ENCODE data around the gene ADCY9.

ADCY9 gene

DNA sequence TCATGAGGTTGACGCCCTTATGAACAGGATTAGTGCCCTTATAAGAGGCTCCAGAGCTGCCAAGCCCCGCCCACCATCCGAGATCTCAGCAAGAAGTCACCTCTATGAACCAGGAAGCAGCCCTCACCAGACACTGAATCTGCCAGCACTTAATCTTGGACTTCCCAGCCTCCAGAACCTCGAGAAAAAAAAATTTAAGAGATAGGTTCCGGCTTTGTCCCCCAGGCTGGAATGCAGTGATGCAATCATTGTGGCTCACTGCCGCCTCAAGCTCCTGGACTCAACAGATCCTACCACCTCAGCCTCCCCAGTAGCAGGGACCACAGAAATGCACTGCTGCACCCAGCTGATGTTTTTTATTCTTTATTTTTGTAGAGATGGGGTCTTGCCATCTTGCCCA, 22.5 kb upstream of the ADCY9 start:
- Mint-ChIP-seq H3K36me3 (peaks cover 0 to 2% of the 10 kb centered on the region in 2 donors), H3K27me3 (peaks cover 12 to 13% of the 10 kb centered on the region in 2 donors), H3K9me3 (no peaks in the 10 kb centered on the region), H3K4me3 (no peak overlapping the region), H3K4me1 (peaks cover 0 to 3% of the 10 kb centered on the region in 2 donors), H3K27ac (no peak overlapping the region)
- ATAC-seq (replicated peaks) (no peak), DNase-seq (no peak)

DNA sequence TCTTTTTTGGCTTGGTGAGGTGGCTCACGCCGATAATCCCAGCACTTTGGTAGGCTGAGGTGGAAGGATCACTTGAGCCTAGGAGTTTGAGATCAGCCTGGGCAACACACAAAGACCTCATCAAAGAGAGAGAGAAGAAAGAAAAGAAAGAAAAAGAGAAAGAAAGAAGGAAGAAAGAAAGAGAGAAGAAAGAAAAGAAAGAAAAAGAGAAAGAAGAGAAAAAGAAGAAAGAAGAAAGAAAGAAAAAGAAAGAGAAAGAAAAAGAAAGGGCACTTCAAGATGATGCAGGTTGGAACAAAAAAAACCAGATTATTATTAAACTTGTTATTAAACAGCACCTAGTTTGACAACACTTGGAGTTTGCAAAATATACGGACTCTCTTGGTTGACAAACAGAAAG, 21.2 kb upstream of the ADCY9 start:
- Mint-ChIP-seq H3K27me3 (peaks cover 12 to 13% of the 10 kb centered on the region in 2 donors), H3K4me1 (peaks cover 0 to 2% of the 10 kb centered on the region in 2 donors), H3K9me3 (no peaks in the 10 kb centered on the region), H3K27ac (no peak overlapping the region), H3K4me3 (no peak overlapping the region), H3K36me3 (peaks cover 0 to 2% of the 10 kb centered on the region in 2 donors)
- no peak for DNase-seq
- ATAC-seq (replicated peaks): no peak

DNA sequence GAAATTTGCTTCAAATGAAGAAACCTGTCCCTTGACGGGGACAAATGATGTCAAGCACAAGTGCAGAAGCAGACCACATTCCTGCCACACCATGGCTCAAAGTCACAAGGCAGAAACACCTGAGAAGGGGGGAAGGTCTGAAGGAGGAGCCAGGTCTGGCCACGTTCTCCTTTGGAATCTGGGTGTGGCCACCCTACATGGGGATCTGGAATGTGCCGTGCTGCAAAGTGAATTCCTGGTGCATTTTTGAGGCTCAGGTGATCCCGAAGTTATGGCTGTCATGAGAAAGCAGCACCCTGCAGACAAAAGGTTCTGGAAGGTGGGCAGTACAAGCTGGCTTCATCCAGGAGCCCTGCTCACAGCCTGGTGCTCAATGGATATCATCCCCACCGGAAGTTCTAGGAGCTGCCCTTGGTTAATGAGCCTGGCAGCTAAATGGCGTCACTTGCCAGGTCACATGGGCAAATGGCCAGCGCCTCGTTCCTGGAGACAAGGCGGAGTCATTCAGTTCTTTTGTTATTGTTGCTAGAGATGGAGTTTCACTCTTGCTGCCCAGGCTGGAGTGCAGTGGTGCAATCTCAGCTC, 20.1 kb upstream of the ADCY9 start:
- DNase-seq (no peak), ATAC-seq (replicated peaks) (no peak)
- Mint-ChIP-seq H3K27ac (no peak overlapping the region), H3K4me3 (no peak overlapping the region), H3K27me3 (peaks cover 15 to 17% of the 10 kb centered on the region in 2 donors), H3K36me3 (peaks cover 0 to 2% of the 10 kb centered on the region in 2 donors), H3K9me3 (no peaks in the 10 kb centered on the region), H3K4me1 (no peaks in the 10 kb centered on the region)

DNA sequence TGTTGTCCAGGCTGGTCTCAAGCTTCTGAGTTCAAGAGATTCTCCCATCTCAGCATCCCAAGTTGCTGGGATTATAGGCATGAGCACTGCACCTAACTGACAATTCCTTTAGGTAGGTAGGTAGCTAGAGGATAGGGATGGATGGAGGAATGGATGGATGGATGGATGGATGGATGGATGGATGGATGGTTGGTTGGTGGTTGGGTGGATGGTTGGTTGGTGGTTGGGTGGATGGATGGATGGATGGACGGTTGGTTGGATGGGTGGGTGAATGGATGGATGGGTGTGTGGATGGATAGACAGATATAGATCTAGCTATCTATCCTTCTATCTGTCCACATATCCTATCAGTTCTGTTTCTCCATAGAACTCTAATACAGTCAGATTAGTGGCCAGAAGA, 19.3 kb upstream of the ADCY9 start:
- no peak overlapping the region for H3K4me3 Mint-ChIP-seq
- H3K27ac Mint-ChIP-seq: no peak overlapping the region

DNA sequence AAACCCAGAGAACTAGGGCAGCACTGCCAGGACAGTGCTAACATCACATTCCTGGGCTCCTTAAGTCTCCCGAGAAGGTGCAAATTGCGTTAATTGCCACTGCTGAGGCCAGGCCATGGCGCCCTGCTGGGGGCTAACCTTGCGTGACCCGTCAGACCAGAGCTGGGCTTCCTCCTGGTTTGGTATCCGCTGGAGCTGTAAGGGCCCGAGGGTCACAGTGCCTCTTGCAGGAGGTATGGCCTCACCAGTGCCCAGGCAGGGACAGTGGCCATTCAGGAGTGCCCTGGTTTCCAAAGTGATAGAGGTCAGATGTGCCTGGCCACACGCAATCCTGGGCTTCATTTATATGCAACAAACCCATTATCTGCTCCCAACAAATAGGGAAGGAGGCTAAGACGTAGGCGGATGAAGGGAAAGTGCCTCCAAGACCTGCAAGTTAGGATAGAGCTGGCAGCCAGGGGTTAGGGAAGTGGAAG, 17.7 kb upstream of the ADCY9 start:
- ATAC-seq (replicated peaks) (no peak), DNase-seq (no peak)
- no peak overlapping the region for H3K27ac Mint-ChIP-seq
- H3K9me3 Mint-ChIP-seq: no peaks in the 10 kb centered on the region
- H3K36me3 Mint-ChIP-seq: peaks cover 0 to 2% of the 10 kb centered on the region in 2 donors
- H3K4me1 Mint-ChIP-seq: no peaks in the 10 kb centered on the region
- H3K4me3 Mint-ChIP-seq: no peak overlapping the region
- H3K27me3 Mint-ChIP-seq: peaks cover 27 to 35% of the 10 kb centered on the region in 2 donors

More for the DNA sequence above, 19.3 kb upstream of the ADCY9 start:
- Mint-ChIP-seq H3K4me1 (no peaks in the 10 kb centered on the region), H3K36me3 (peaks cover 0 to 2% of the 10 kb centered on the region in 2 donors), H3K27me3 (peaks cover 18 to 21% of the 10 kb centered on the region in 2 donors), H3K9me3 (no peaks in the 10 kb centered on the region)
- DNase-seq (no peak), ATAC-seq (replicated peaks) (no peak)

DNA sequence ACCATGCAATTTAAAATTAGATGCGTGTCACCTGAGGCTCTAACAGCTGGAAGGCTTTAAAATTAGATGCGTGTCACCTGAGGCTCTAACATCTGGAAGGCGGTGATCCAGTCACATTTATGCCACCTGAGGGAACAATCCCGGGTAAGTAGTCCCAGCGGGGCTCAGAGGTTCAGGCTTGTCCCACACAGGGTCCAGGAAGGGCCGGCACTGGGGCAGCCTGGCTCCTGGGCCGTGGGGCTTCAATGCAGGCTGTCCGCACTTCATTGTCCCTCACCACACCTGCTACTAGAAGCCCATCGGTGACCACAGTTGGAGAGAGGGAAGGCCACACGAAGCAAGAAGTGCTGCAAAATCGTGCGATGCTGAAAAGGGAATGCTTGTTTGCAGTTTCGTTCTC, 15.4 kb upstream of the ADCY9 start:
- Mint-ChIP-seq H3K4me3 (no peak overlapping the region), H3K27ac (no peak overlapping the region), H3K27me3 (peaks cover 23 to 35% of the 10 kb centered on the region in 2 donors), H3K9me3 (no peaks in the 10 kb centered on the region), H3K36me3 (no peaks in the 10 kb centered on the region), H3K4me1 (no peaks in the 10 kb centered on the region)
- ATAC-seq (replicated peaks): no peak
- no peak for DNase-seq

DNA sequence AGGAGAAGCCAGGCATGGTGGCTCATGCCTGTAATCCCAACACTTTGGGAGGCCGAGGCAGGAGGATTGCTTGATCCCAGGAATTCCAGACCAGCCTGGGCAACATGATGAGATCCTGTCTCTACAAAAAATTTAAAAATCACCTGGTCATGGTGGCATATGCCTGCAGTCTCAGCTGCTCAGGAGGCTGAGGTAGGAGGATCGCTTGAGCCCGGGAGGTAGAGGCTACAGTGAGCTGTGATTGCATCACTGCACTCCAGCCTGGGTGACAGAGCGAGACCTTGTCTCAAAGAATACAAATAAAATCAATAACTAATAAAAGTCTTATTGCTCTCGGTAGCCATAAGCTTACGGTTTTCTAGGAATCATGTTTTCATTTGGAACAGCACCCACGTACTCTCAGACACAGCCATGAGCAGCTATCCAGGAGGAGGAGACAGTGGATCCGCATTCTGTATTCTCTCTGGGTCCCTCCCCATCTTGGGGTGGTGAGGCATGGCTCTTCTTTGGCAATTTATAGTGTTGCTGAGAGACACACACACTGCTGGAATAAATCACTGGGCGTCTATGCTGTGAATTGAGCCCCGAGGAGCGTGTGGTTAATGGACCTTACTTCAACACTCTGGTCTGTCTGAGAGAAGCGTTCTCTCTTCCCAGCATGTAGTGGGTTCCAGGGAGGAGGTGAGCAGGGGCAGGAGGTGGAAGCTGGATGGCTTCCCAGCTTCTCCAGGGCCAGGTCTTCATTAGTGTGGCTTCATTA, 8.5 kb upstream of the ADCY9 start:
- Mint-ChIP-seq H3K4me1 (no peaks in the 10 kb centered on the region), H3K27ac (no peak overlapping the region), H3K36me3 (no peaks in the 10 kb centered on the region), H3K9me3 (no peaks in the 10 kb centered on the region), H3K27me3 (peaks cover 29 to 32% of the 10 kb centered on the region in 2 donors), H3K4me3 (no peak overlapping the region)
- no peak for DNase-seq
- ATAC-seq (replicated peaks): no peak

DNA sequence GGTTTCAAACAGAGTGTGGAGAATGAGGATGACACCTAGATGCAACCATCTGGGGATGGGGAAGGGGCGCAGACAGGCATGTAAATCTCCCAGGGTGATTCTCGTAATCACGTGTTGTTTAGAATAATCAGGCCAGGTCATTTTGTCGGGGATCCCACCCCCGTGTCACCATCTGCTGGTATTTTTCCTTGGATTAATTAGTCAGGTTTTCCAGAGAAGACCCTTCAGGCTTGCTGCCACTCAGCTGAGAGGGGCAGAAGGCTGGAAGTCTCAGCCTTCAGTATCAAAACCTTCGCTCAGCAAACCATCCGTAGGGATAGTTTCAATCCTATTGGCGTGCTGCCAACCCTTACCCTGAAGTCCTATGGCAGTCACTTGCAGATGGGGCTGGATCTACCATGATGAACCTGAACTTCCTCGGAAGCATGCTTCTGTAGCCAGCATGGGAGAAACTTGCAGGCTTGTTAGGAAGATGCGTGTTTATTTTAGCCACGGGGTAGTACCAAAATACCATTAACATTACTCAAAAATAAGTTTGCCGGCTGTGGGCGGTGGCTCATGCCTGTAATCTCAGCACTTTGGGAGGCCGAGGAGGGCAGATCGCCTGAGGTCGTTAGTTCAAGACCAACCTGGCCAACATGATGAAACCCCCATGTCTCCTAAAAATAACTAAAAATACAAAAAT, 7.5 kb upstream of the ADCY9 start:
- DNase-seq (no peak), ATAC-seq (replicated peaks) (no peak)
- peaks cover 31 to 32% of the 10 kb centered on the region in 2 donors for H3K27me3 Mint-ChIP-seq
- no peak overlapping the region for H3K4me3 Mint-ChIP-seq
- H3K36me3 Mint-ChIP-seq: no peaks in the 10 kb centered on the region
- H3K9me3 Mint-ChIP-seq: no peaks in the 10 kb centered on the region
- H3K4me1 Mint-ChIP-seq: no peaks in the 10 kb centered on the region
- no peak overlapping the region for H3K27ac Mint-ChIP-seq

DNA sequence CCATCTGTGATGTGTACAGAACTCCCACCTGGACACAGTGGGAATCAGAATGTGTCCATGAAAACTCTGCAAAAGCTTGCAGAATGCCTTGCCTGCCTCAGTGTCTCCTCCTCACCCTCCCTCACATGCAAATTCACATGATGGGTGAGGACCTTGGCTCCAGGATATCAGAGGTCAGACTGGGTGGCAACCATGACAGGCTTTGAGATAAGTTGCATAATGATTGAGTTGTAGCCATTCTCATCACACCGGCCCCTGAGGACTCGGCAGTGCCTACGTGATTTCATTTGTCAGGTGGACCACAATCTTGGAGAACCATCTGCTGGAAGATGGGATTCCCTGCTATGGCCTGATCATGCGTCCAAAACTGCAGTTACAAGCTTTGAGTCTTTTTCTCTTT, 3.9 kb upstream of the ADCY9 start:
- ATAC-seq (replicated peaks) (no peak), DNase-seq (no peak)
- H3K36me3 Mint-ChIP-seq: no peaks in the 10 kb centered on the region
- H3K9me3 Mint-ChIP-seq: no peaks in the 10 kb centered on the region
- H3K4me3 Mint-ChIP-seq: no peak overlapping the region
- H3K27me3 Mint-ChIP-seq: peaks cover 37 to 38% of the 10 kb centered on the region in 2 donors
- H3K27ac Mint-ChIP-seq: no peak overlapping the region
- H3K4me1 Mint-ChIP-seq: peaks cover 4 to 8% of the 10 kb centered on the region in 2 donors

DNA sequence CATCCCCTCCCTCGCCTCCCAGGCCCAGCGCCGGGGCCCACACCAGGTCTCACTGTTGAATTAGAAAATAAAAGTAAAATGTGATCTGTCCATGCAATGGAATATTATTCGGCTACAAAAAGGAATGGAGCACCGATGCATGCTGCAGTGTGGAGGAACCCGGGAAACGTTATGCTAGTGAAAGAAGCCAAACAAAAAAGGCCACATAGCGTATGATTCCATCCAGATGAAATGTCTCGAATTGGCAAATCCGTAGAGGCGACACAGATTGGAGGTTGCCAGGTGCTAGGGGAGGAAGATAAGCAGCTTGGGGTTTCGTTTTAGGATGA, 972 bp upstream of the ADCY9 start:
- Mint-ChIP-seq H3K27ac (peak overlapping the region; percentile 53), H3K27me3 (peaks cover 18 to 22% of the 10 kb centered on the region in 2 donors), H3K36me3 (peaks cover 0 to 3% of the 10 kb centered on the region in 2 donors), H3K4me1 (peaks cover 21 to 36% of the 10 kb centered on the region in 2 donors), H3K9me3 (no peaks in the 10 kb centered on the region), H3K4me3 (peak overlapping the region; percentile 83 to 91)
- no peak for DNase-seq
- no peak for ATAC-seq (replicated peaks)

DNA sequence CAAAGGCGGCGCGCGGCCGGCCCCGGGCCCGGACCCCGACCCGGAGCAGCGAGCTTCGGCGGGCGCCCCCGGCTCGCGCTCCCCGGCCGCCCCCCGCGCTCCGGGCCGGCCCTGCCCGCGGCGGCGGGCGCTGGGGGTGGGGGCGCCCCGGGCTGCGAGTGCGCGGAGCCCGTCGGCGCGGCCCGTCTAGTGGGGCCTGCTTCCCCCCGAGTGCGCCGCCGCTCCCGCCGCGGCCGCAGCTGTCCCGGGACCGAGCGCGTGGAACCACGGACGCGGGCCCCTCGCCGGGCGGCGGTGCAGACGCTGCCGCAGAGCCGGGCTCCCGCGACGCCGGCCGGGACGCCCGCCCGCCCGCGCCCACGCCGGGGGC, 308 bp downstream of the ADCY9 start:
- Mint-ChIP-seq H3K27me3 (peaks cover 18% of the 10 kb centered on the region in 2 donors), H3K36me3 (peaks cover 0 to 3% of the 10 kb centered on the region in 2 donors), H3K9me3 (no peaks in the 10 kb centered on the region), H3K4me3 (peak overlapping the region; percentile 81 to 86), H3K4me1 (peaks cover 21 to 49% of the 10 kb centered on the region in 2 donors), H3K27ac (no peak overlapping the region)
- DNase-seq: no peak
- ATAC-seq (replicated peaks): peak; percentile 43 to 46

DNA sequence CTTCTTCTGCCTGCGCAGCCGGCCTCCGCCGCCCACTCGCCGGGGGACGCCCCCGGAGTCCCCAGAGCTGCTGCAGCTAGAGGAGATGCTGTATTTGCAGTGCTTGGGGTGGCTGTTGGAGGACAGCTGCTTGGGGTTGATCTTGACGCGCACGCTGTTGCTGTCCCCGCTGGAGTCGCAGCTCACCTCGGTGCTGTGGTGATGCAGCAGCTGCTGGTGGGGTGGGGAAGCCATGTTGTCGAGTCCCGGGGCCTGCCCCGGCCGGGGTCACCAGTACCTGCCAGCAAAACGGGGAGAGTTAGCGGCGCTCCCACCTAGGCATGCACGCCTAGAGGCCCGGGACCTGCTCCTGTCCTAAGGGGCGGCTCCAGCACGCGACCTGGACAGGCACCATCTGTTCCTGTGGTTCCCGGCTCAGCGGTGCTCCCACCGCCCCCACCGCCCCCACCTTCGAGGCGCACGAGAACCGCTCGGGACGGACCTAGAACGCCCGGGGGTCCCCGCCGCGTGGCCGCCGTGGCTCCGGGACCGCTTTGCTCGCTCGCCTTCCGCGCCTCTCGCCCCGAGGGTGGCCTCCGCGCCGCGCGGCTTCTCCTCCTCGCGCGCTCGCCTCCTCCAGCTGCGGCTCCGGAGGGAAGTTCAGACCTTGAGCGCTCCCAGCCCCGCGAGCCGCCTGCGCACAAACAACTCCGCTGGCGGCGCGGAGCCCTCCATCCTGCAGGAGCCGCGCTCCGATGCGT, 863 bp downstream of the ADCY9 start:
- H3K9me3 Mint-ChIP-seq: no peaks in the 10 kb centered on the region
- H3K27ac Mint-ChIP-seq: no peak overlapping the region
- H3K4me1 Mint-ChIP-seq: peaks cover 21 to 49% of the 10 kb centered on the region in 2 donors
- peaks cover 0 to 3% of the 10 kb centered on the region in 2 donors for H3K36me3 Mint-ChIP-seq
- peaks cover 18% of the 10 kb centered on the region in 2 donors for H3K27me3 Mint-ChIP-seq
- DNase-seq (peak; percentile 21), ATAC-seq (replicated peaks) (peak; percentile 62 to 68)
- peak overlapping the region; percentile 81 to 86 for H3K4me3 Mint-ChIP-seq

DNA sequence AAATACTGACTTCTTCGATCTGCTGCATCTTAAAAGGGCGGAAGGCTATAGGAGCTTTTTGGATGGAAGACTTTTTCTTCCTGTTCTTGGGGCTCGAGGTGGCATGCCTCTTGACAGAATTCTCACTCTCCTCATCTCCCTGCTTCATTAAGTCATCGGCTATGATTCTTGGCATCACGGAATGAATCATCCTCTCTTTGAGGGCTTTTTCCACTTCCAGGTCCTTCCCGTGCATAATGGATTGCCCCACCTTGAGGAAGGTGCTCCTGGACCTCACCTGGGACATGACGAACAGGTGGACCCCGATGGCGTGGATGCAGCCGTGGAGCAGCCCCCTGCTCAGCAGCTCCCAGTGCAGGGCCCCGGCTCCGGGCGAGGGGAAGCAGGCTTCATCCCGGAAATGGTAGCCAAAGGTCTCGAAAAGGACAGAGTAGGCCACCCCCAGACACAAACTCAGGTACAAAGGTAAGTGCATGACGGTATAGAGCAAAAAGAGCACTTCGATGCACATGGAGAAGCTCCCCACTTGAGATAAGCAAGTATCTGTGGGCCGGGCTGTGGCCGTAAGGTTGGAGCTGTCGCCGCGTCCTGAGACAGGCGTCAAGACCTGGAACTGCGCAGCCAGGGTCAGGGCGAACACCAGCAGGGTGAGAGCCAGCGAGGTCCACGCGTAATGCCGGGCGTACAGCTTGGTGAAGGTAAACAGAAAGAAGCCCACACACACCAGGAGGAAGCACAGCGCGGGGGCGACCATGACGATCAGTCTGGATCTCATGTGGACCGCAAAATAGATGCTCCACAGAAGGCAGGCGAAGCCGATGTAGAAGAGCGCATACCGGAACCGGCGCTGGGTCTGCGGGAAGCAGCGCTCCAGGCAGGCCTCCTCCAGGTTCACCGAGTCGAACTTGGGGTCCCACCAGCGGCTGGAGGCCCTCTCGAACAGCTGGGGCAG, 1.7 kb downstream of the ADCY9 start:
- no peak for DNase-seq
- ATAC-seq (replicated peaks): no peak
- H3K9me3 Mint-ChIP-seq: no peaks in the 10 kb centered on the region
- H3K27me3 Mint-ChIP-seq: peaks cover 14 to 18% of the 10 kb centered on the region in 2 donors
- H3K4me3 Mint-ChIP-seq: peak overlapping the region; percentile 81 to 86
- H3K4me1 Mint-ChIP-seq: peaks cover 21 to 49% of the 10 kb centered on the region in 2 donors
- H3K36me3 Mint-ChIP-seq: peaks cover 0 to 3% of the 10 kb centered on the region in 2 donors
- H3K27ac Mint-ChIP-seq: no peak overlapping the region
